WTC11 (cell line): ENCODE data around the gene TEX36. TPM values are rescaled to one million over a fixed set of nuclear protein-coding genes. Genes with fewer than 3 reads are reported as not detected.

Experiments
- ATAC-seq: fragments of 200-7000 bp; cut with Tn5 transposase; 2 replicates; pipeline ENCODE4 v1.10.0; 2021; ENCODE audit warnings: mild to moderate bottlenecking, moderate library complexity
- CTCF ChIA-PET: fragments of 300-600 bp; sonication (Branson Sonifier 250); formaldehyde crosslinking; loops from one replicate; lab custom pipeline; 2021; ENCODE audit warnings: antibody characterized with exemption; lab: Charles Lee
- POLR2A ChIA-PET: fragments of 350-600 bp; sonication (Branson Sonifier 250); formaldehyde crosslinking; loops from one replicate; lab custom pipeline; 2021; ENCODE audit warnings: antibody characterized with exemption; lab: Charles Lee
- DNase-seq: peaks from one replicate; pipeline ENCODE4 v3.0.0; 2021; ENCODE audit warnings: low spot score
- H3K27ac Mint-ChIP-seq: 2 replicates; pipeline ENCODE4 v1.8.0; 2021; ENCODE audit warnings: mixed read lengths
- H3K27me3 Mint-ChIP-seq: 2 replicates; pipeline ENCODE4 v1.8.0; 2021; ENCODE audit warnings: low read depth, mild to moderate bottlenecking, moderate library complexity, mixed read lengths
- H3K36me3 Mint-ChIP-seq: 2 replicates; pipeline ENCODE4 v1.8.0; 2021; ENCODE audit warnings: mixed read lengths
- H3K4me1 Mint-ChIP-seq: 2 replicates; pipeline ENCODE4 v1.8.0; 2022; ENCODE audit warnings: mixed read lengths
- H3K4me3 Mint-ChIP-seq: 2 replicates; pipeline ENCODE4 v1.8.0; 2021; ENCODE audit warnings: mild to moderate bottlenecking, moderate library complexity, mixed read lengths
- H3K9me3 Mint-ChIP-seq: 2 replicates; pipeline ENCODE4 v1.8.0; 2021; ENCODE audit warnings: mixed read lengths
- CBFB ChIP-seq: sonication (generic); formaldehyde crosslinking; IDR thresholded peaks from 2 replicates; pipeline ENCODE4 v1.8.1; 2022; ENCODE audit warnings: mild to moderate bottlenecking, low read depth, missing genetic modification reagents
- CREM ChIP-seq: sonication (generic); formaldehyde crosslinking; IDR thresholded peaks from 2 replicates; pipeline ENCODE4 v1.8.1; 2022; ENCODE audit warnings: mild to moderate bottlenecking, missing genetic modification reagents, moderate library complexity
- ESRRA ChIP-seq: sonication (generic); formaldehyde crosslinking; IDR thresholded peaks from 2 replicates; pipeline ENCODE4 v1.8.1; 2022; ENCODE audit warnings: mild to moderate bottlenecking, missing genetic modification reagents, borderline replicate concordance
- FOXP1 ChIP-seq: sonication (generic); formaldehyde crosslinking; IDR thresholded peaks from 2 replicates; pipeline ENCODE4 v1.8.0; 2022; ENCODE audit warnings: missing genetic modification reagents, mild to moderate bottlenecking, moderate library complexity, borderline replicate concordance
- GABPB1 ChIP-seq: sonication (generic); formaldehyde crosslinking; IDR thresholded peaks from 2 replicates; pipeline ENCODE4 v1.8.1; 2023; ENCODE audit warnings: mild to moderate bottlenecking, missing genetic modification reagents
- GRHL2 ChIP-seq: fragments of 250-450 bp; sonication (Bioruptor Pico); IDR thresholded peaks from 2 replicates; pipeline ENCODE4 v1.8.0; 2022; ENCODE audit warnings: mild to moderate bottlenecking, moderate library complexity; ENCODE audit not compliant: insufficient replicate concordance, severe bottlenecking
- GTF2I ChIP-seq: fragments of 250-450 bp; sonication (Bioruptor Pico); conservative IDR thresholded peaks from 2 replicates; pipeline ENCODE4 v1.4.0; 2021; ENCODE audit warnings: mild to moderate bottlenecking
- IRF2 ChIP-seq: sonication (generic); formaldehyde crosslinking; IDR thresholded peaks from 2 replicates; pipeline ENCODE4 v1.8.0; 2022; ENCODE audit warnings: low read depth, missing genetic modification reagents, borderline replicate concordance
- KAT7 ChIP-seq: sonication (generic); formaldehyde crosslinking; IDR thresholded peaks from 2 replicates; pipeline ENCODE4 v1.8.1; 2023; ENCODE audit warnings: missing genetic modification reagents, mild to moderate bottlenecking, borderline replicate concordance
- MXD4 ChIP-seq: fragments of 250-450 bp; sonication (Bioruptor Pico); IDR thresholded peaks from 2 replicates; pipeline ENCODE4 v1.8.0; 2021; ENCODE audit warnings: mild to moderate bottlenecking, moderate library complexity, borderline replicate concordance
- NR2C2 ChIP-seq: sonication (generic); formaldehyde crosslinking; IDR thresholded peaks from 2 replicates; pipeline ENCODE4 v1.8.0; 2022; ENCODE audit warnings: mild to moderate bottlenecking, missing genetic modification reagents
- PREB ChIP-seq: sonication (generic); formaldehyde crosslinking; IDR thresholded peaks from 2 replicates; pipeline ENCODE4 v1.8.1; 2022; ENCODE audit warnings: mild to moderate bottlenecking, missing genetic modification reagents, moderate library complexity, borderline replicate concordance
- RELA ChIP-seq: sonication (generic); formaldehyde crosslinking; IDR thresholded peaks from 2 replicates; pipeline ENCODE4 v1.8.1; 2022; ENCODE audit warnings: missing genetic modification reagents, mild to moderate bottlenecking, borderline replicate concordance
- SOX15 ChIP-seq: fragments of 250-450 bp; sonication (Bioruptor Pico); IDR thresholded peaks from 2 replicates; pipeline ENCODE4 v1.9.0; 2021; ENCODE audit warnings: mild to moderate bottlenecking
- TEAD4 ChIP-seq: sonication (generic); formaldehyde crosslinking; IDR thresholded peaks from 2 replicates; pipeline ENCODE4 v1.8.0; 2022; ENCODE audit warnings: mild to moderate bottlenecking, missing genetic modification reagents
- TP53 ChIP-seq: sonication (generic); formaldehyde crosslinking; IDR thresholded peaks from 2 replicates; pipeline ENCODE4 v1.8.1; 2023; ENCODE audit warnings: mild to moderate bottlenecking, missing genetic modification reagents
- ZNF138 ChIP-seq: sonication (generic); formaldehyde crosslinking; conservative IDR thresholded peaks from 2 replicates; pipeline ENCODE4 v1.8.1; 2022; ENCODE audit warnings: mild to moderate bottlenecking, moderate library complexity, missing genetic modification reagents
- total RNA-seq: library from RNA; stranded (reverse); gene quantifications from 3 replicates; pipeline ENCODE4 v1.2.3, GENCODE V29; 2021
- TF ChIP-seq, protein P1 (sequence below): sonication (generic); formaldehyde crosslinking; IDR thresholded peaks from 2 replicates; pipeline ENCODE4 v1.8.0; 2022; ENCODE audit warnings: missing genetic modification reagents
- TF ChIP-seq, protein P2 (sequence below): sonication (generic); formaldehyde crosslinking; IDR thresholded peaks from 2 replicates; pipeline ENCODE4 v1.8.1; 2022; ENCODE audit warnings: low read depth, mild to moderate bottlenecking, moderate library complexity, missing genetic modification reagents, borderline replicate concordance
- TF ChIP-seq, protein P3 (sequence below): sonication (generic); formaldehyde crosslinking; IDR thresholded peaks from 2 replicates; pipeline ENCODE4 v1.8.0; 2023; ENCODE audit warnings: missing genetic modification reagents, mild to moderate bottlenecking, borderline replicate concordance
- TF ChIP-seq, protein P4 (sequence below): sonication (generic); formaldehyde crosslinking; IDR thresholded peaks from 2 replicates; pipeline ENCODE4 v1.8.1; 2023; ENCODE audit warnings: mild to moderate bottlenecking, missing genetic modification reagents, moderate library complexity

TEX36 gene
- total RNA-seq, 1 experiment from 2014 or later = not detected

GRCh38 chr10:125692196-125692595, 9.2 kb upstream of the TEX36 start:
- ATAC-seq (no peak), DNase-seq (no peak)
- H3K9me3 Mint-ChIP-seq = no peaks in the 10 kb centered on the region
- no peaks in the 10 kb centered on the region for H3K27me3 Mint-ChIP-seq
- TF ChIP-seq NR2C2 (CRISPR knock-in tag) (no peak), RELA (CRISPR knock-in tag) (no peak), TP53 (no peak), GABPB1 (CRISPR knock-in tag) (no peak), FOXP1 (CRISPR knock-in tag) (no peak), CBFB (CRISPR knock-in tag) (no peak), MXD4 (no peak), KAT7 (CRISPR knock-in tag) (no peak), GRHL2 (CRISPR knock-in tag) (no peak)
- TF ChIP-seq, protein P1, sequence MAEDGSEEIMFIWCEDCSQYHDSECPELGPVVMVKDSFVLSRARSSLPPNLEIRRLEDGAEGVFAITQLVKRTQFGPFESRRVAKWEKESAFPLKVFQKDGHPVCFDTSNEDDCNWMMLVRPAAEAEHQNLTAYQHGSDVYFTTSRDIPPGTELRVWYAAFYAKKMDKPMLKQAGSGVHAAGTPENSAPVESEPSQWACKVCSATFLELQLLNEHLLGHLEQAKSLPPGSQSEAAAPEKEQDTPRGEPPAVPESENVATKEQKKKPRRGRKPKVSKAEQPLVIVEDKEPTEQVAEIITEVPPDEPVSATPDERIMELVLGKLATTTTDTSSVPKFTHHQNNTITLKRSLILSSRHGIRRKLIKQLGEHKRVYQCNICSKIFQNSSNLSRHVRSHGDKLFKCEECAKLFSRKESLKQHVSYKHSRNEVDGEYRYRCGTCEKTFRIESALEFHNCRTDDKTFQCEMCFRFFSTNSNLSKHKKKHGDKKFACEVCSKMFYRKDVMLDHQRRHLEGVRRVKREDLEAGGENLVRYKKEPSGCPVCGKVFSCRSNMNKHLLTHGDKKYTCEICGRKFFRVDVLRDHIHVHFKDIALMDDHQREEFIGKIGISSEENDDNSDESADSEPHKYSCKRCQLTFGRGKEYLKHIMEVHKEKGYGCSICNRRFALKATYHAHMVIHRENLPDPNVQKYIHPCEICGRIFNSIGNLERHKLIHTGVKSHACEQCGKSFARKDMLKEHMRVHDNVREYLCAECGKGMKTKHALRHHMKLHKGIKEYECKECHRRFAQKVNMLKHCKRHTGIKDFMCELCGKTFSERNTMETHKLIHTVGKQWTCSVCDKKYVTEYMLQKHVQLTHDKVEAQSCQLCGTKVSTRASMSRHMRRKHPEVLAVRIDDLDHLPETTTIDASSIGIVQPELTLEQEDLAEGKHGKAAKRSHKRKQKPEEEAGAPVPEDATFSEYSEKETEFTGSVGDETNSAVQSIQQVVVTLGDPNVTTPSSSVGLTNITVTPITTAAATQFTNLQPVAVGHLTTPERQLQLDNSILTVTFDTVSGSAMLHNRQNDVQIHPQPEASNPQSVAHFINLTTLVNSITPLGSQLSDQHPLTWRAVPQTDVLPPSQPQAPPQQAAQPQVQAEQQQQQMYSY (CRISPR knock-in tag) = no peak
- TF ChIP-seq, protein P2, sequence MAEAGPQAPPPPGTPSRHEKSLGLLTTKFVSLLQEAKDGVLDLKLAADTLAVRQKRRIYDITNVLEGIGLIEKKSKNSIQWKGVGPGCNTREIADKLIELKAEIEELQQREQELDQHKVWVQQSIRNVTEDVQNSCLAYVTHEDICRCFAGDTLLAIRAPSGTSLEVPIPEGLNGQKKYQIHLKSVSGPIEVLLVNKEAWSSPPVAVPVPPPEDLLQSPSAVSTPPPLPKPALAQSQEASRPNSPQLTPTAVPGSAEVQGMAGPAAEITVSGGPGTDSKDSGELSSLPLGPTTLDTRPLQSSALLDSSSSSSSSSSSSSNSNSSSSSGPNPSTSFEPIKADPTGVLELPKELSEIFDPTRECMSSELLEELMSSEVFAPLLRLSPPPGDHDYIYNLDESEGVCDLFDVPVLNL (CRISPR knock-in tag) = no peak
- no peak overlapping the region for H3K27ac Mint-ChIP-seq
- CTCF ChIA-PET = no interaction called here
- POLR2A ChIA-PET = no interaction called here
- 0 out of 2 replicates have a peak, but pooled peaks cover 2% of the 10 kb centered on the region for H3K4me1 Mint-ChIP-seq
- H3K36me3 Mint-ChIP-seq = no peaks in the 10 kb centered on the region
- no peak overlapping the region for H3K4me3 Mint-ChIP-seq

DNA sequence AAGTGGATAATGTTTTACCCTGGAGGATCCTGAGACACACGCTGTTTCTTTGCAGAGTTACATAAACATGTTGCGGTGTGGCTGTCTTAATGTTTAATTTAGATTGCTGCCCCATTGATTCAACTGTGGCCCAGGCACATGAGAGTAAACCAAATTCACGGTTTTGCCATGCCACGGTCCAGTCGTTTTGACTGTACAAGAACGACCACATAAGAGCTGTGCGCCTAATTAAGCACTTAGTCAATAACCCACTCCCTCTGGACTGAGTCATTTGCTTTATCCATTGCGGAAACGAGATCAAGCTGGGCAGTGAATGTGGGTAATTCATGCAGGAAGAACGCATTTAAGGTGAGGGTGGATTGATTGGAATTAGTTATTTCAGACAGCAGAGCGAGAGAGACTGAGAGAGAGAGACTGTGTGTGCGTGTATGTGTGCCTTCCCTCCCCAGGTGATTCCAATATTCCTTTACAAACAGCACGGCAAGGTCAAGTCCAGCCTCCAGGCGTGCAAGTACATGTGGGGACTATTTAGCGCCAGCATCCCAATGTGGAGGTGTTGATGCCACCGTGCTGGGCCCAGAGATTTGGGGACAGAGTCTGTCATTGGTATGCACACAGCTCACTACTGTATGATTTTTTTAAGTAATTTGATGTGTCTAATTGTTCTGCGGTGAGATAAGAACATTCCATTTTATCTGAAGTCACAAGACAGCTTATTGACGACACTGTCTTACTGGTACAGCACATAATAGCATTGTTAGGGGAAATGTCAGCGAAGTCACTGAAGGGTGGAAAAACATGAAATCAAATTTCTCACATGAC, 8.4 kb upstream of the TEX36 start:
- H3K4me1 Mint-ChIP-seq = 0 out of 2 replicates have a peak, but pooled peaks cover 2% of the 10 kb centered on the region
- no peak overlapping the region for H3K27ac Mint-ChIP-seq
- ATAC-seq (no peak), DNase-seq (no peak)
- H3K4me3 Mint-ChIP-seq = no peak overlapping the region
- no peaks in the 10 kb centered on the region for H3K36me3 Mint-ChIP-seq
- H3K27me3 Mint-ChIP-seq = no peaks in the 10 kb centered on the region
- POLR2A ChIA-PET = no interaction called here
- CTCF ChIA-PET = no interaction called here
- no peaks in the 10 kb centered on the region for H3K9me3 Mint-ChIP-seq
- TF ChIP-seq, protein P3, sequence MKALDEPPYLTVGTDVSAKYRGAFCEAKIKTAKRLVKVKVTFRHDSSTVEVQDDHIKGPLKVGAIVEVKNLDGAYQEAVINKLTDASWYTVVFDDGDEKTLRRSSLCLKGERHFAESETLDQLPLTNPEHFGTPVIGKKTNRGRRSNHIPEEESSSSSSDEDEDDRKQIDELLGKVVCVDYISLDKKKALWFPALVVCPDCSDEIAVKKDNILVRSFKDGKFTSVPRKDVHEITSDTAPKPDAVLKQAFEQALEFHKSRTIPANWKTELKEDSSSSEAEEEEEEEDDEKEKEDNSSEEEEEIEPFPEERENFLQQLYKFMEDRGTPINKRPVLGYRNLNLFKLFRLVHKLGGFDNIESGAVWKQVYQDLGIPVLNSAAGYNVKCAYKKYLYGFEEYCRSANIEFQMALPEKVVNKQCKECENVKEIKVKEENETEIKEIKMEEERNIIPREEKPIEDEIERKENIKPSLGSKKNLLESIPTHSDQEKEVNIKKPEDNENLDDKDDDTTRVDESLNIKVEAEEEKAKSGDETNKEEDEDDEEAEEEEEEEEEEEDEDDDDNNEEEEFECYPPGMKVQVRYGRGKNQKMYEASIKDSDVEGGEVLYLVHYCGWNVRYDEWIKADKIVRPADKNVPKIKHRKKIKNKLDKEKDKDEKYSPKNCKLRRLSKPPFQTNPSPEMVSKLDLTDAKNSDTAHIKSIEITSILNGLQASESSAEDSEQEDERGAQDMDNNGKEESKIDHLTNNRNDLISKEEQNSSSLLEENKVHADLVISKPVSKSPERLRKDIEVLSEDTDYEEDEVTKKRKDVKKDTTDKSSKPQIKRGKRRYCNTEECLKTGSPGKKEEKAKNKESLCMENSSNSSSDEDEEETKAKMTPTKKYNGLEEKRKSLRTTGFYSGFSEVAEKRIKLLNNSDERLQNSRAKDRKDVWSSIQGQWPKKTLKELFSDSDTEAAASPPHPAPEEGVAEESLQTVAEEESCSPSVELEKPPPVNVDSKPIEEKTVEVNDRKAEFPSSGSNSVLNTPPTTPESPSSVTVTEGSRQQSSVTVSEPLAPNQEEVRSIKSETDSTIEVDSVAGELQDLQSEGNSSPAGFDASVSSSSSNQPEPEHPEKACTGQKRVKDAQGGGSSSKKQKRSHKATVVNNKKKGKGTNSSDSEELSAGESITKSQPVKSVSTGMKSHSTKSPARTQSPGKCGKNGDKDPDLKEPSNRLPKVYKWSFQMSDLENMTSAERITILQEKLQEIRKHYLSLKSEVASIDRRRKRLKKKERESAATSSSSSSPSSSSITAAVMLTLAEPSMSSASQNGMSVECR (CRISPR knock-in tag) = no peak
- TF ChIP-seq ESRRA (no peak), TEAD4 (no peak), SOX15 (CRISPR knock-in tag) (no peak), GTF2I (CRISPR knock-in tag) (no peak), CREM (CRISPR knock-in tag) (no peak), CBFB (CRISPR knock-in tag) (no peak), PREB (CRISPR knock-in tag) (no peak), ZNF138 (no peak), IRF2 (CRISPR knock-in tag) (no peak), NR2C2 (CRISPR knock-in tag) (no peak), RELA (CRISPR knock-in tag) (no peak)
- TF ChIP-seq, protein P4, sequence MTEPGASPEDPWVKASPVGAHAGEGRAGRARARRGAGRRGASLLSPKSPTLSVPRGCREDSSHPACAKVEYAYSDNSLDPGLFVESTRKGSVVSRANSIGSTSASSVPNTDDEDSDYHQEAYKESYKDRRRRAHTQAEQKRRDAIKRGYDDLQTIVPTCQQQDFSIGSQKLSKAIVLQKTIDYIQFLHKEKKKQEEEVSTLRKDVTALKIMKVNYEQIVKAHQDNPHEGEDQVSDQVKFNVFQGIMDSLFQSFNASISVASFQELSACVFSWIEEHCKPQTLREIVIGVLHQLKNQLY (CRISPR knock-in tag) = no peak
